ENCODE results near the gene KDELR3. TPM values are rescaled to one million over a fixed set of nuclear protein-coding genes. Genes with fewer than 3 reads are reported as not detected.
"Not testable (repeated sequence)": the region's sequence is repeated elsewhere in the genome, so short reads cannot be mapped to it uniquely, and the experiment has no call there.

The KDELR3 gene
- total RNA-seq, 2 experiments from 2014 or later = 0.57 to 0.77 TPM

GRCh38 chr22:38465673-38466490 is 2.0 kb upstream of the KDELR3 start:
- Mint-ChIP-seq H3K4me3 (no peak overlapping the region), H3K27me3 (ENCODE audit: low read depth) (peaks cover 63% of the 10 kb centered on the region), H3K27ac (no peak overlapping the region), H3K9me3 (no peaks in the 10 kb centered on the region), H3K4me1 (ENCODE audit: low read depth) (peaks cover 13% of the 10 kb centered on the region), H3K36me3 (ENCODE audit: low read depth) (no peaks in the 10 kb centered on the region)
- intact Hi-C loops (cut with micrococcal nuclease) = no loop called here
- CTCF ChIA-PET = no interaction called here
- no peak for DNase-seq

DNA sequence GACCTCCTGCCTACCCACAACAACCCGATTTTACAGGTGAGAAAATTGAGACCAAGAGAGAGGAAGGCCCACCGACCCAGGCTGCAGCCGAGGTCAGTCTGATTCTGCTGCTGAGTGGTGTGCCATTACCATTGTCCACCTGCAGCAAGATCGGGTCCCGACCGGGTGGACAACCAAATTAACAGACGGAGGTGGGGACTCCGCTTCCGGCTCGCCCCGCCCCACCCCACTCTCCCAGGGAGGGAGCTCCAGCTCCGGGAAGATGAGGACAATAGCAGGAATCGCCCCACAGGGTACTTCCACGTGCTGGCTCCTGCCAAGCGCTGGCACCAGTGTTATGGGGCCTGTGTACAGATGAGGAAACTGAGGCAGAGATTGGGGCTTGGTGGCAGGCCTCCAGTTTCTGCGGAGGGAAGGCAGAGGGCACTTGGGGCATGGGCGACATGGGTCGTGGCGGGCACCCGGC is 425 bp upstream of the KDELR3 start:
- H3K4me3 Mint-ChIP-seq = peak overlapping the region; percentile 62
- no peak overlapping the region for H3K27ac Mint-ChIP-seq

GRCh38 chr22:38468443-38469305 is 778 bp downstream of the KDELR3 start:
- no peaks in the 10 kb centered on the region for H3K9me3 Mint-ChIP-seq
- no peaks in the 10 kb centered on the region for H3K36me3 Mint-ChIP-seq (ENCODE audit: low read depth)
- CTCF ChIA-PET = no interaction called here
- peaks cover 8% of the 10 kb centered on the region for H3K4me1 Mint-ChIP-seq (ENCODE audit: low read depth)
- no peak for DNase-seq
- H3K4me3 Mint-ChIP-seq = peak overlapping the region; percentile 52
- intact Hi-C loops (cut with micrococcal nuclease) = no loop called here
- no peak overlapping the region for H3K27ac Mint-ChIP-seq
- H3K27me3 Mint-ChIP-seq (ENCODE audit: low read depth) = peaks cover 39% of the 10 kb centered on the region

More for the DNA sequence above, 425 bp upstream of the KDELR3 start:
- no peaks in the 10 kb centered on the region for H3K9me3 Mint-ChIP-seq
- DNase-seq = no peak
- intact Hi-C loops (cut with micrococcal nuclease) = no loop called here
- CTCF ChIA-PET = no interaction called here
- no peaks in the 10 kb centered on the region for H3K36me3 Mint-ChIP-seq (ENCODE audit: low read depth)
- peaks cover 49% of the 10 kb centered on the region for H3K27me3 Mint-ChIP-seq (ENCODE audit: low read depth)
- peaks cover 8% of the 10 kb centered on the region for H3K4me1 Mint-ChIP-seq (ENCODE audit: low read depth)

GRCh38 chr22:38469306-38469781 is 1.4 kb downstream of the KDELR3 start:
- Mint-ChIP-seq H3K4me1 (ENCODE audit: low read depth) (peaks cover 8% of the 10 kb centered on the region), H3K27me3 (ENCODE audit: low read depth) (peaks cover 32% of the 10 kb centered on the region), H3K36me3 (ENCODE audit: low read depth) (no peaks in the 10 kb centered on the region), H3K4me3 (no peak overlapping the region), H3K9me3 (no peaks in the 10 kb centered on the region), H3K27ac (no peak overlapping the region)
- no peak for DNase-seq
- CTCF ChIA-PET = interaction anchor here (0.7 kb wide), 1 partner anchor 11 kb away, joined by 4 read pairs; no protein-coding TSS in a partner anchor
- intact Hi-C loops (cut with micrococcal nuclease) = no loop called here

- H3K9me3 Mint-ChIP-seq; H3K4me3 Mint-ChIP-seq; DNase-seq; H3K4me1 Mint-ChIP-seq (ENCODE audit: low read depth); H3K27ac Mint-ChIP-seq; CTCF ChIA-PET; H3K36me3 Mint-ChIP-seq (ENCODE audit: low read depth); intact Hi-C loops (cut with micrococcal nuclease): not testable (repeated sequence)
- H3K27me3 Mint-ChIP-seq (ENCODE audit: low read depth) = peaks cover 28% of the 10 kb centered on the region
Observed at GRCh38 chr22:38470179-38470578, 2.3 kb downstream of the KDELR3 start.

- no peaks in the 10 kb centered on the region for H3K9me3 Mint-ChIP-seq
- H3K4me1 Mint-ChIP-seq (ENCODE audit: low read depth) = peaks cover 8% of the 10 kb centered on the region
- CTCF ChIA-PET = no interaction called here
- H3K27me3 Mint-ChIP-seq (ENCODE audit: low read depth) = peaks cover 18% of the 10 kb centered on the region
- no peaks in the 10 kb centered on the region for H3K36me3 Mint-ChIP-seq (ENCODE audit: low read depth)
- intact Hi-C loops (cut with micrococcal nuclease) = no loop called here
- DNase-seq = no peak
- H3K4me3 Mint-ChIP-seq = no peak overlapping the region
- H3K27ac Mint-ChIP-seq = peak overlapping the region; percentile 53
Observed at GRCh38 chr22:38471237-38471636, 3.3 kb downstream of the KDELR3 start.

- Mint-ChIP-seq H3K27ac (no peak overlapping the region), H3K36me3 (ENCODE audit: low read depth) (no peaks in the 10 kb centered on the region), H3K9me3 (no peaks in the 10 kb centered on the region), H3K27me3 (ENCODE audit: low read depth) (peaks cover 3% of the 10 kb centered on the region), H3K4me3 (no peak overlapping the region), H3K4me1 (ENCODE audit: low read depth) (no peaks in the 10 kb centered on the region)
- CTCF ChIA-PET = no interaction called here
- no peak for DNase-seq
- intact Hi-C loops (cut with micrococcal nuclease) = no loop called here
Observed at GRCh38 chr22:38474003-38474607, 6.2 kb downstream of the KDELR3 start.

- peak overlapping the region; percentile 16 for H3K27ac Mint-ChIP-seq
- H3K27me3 Mint-ChIP-seq (ENCODE audit: low read depth) = no peaks in the 10 kb centered on the region
- H3K4me1 Mint-ChIP-seq (ENCODE audit: low read depth) = peaks cover 2% of the 10 kb centered on the region
- H3K4me3 Mint-ChIP-seq = no peak overlapping the region
- CTCF ChIA-PET = interaction anchor here (1.2 kb wide), 1 partner anchor 18 kb away, joined by 3 read pairs; no protein-coding TSS in a partner anchor
- peaks cover 8% of the 10 kb centered on the region for H3K36me3 Mint-ChIP-seq (ENCODE audit: low read depth)
- intact Hi-C loops (cut with micrococcal nuclease) = no loop called here
- no peaks in the 10 kb centered on the region for H3K9me3 Mint-ChIP-seq
- no peak for DNase-seq
Observed at GRCh38 chr22:38477585-38477984, 9.7 kb downstream of the KDELR3 start.

DNA sequence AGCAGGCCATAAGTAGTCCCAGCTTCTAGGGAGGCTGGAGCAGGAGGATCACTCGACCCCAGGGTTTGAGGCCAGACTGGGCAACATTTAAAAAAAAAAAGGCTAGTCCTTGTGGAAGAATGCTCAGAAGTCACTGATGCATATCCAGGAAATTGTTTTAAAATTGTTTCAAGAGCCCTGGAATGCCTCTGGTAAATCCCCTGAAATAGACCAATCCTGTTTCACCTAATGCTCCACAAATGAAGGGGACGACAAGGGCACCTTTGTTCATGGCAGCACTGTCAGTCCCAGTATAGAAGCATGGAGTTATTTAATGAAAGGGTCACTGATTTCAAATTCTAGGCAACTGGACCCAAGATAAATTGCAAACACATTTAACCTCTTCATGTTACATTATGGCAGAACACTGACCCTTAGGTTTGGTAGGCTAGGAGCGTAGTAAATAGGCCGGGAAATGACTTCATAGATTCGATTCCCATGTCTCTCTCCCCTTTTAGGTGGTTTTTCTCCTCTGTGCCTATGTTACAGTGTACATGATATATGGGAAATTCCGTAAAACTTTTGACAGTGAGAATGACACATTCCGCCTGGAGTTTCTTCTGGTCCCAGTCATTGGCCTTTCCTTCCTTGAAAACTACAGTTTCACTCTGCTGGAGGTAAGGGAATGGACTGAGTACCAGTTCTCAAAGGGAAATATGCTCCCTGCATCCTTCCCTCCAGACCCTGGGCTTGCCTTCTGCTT is 11.4 kb downstream of the KDELR3 start:
- no peak for DNase-seq
- H3K27ac Mint-ChIP-seq = no peak overlapping the region
- H3K36me3 Mint-ChIP-seq (ENCODE audit: low read depth) = peaks cover 22% of the 10 kb centered on the region
- peaks cover 9% of the 10 kb centered on the region for H3K4me1 Mint-ChIP-seq (ENCODE audit: low read depth)
- intact Hi-C loops (cut with micrococcal nuclease) = no loop called here
- H3K9me3 Mint-ChIP-seq = no peaks in the 10 kb centered on the region
- H3K27me3 Mint-ChIP-seq (ENCODE audit: low read depth) = no peaks in the 10 kb centered on the region
- H3K4me3 Mint-ChIP-seq = no peak overlapping the region
- CTCF ChIA-PET = interaction anchor here (0.6 to 1.5 kb wide), 2 partner anchors 10 to 12 kb away, joined by 4 read pairs; no protein-coding TSS in a partner anchor

- H3K9me3 Mint-ChIP-seq = no peaks in the 10 kb centered on the region
- CTCF ChIA-PET = interaction anchor here (1.0 to 1.5 kb wide), 2 partner anchors 10 to 11 kb away, joined by 3 to 4 read pairs; no protein-coding TSS in a partner anchor
- no peak for DNase-seq
- H3K4me3 Mint-ChIP-seq = no peak overlapping the region
- intact Hi-C loops (cut with micrococcal nuclease) = no loop called here
- H3K36me3 Mint-ChIP-seq (ENCODE audit: low read depth) = peaks cover 37% of the 10 kb centered on the region
- no peak overlapping the region for H3K27ac Mint-ChIP-seq
- peaks cover 18% of the 10 kb centered on the region for H3K4me1 Mint-ChIP-seq (ENCODE audit: low read depth)
- H3K27me3 Mint-ChIP-seq (ENCODE audit: low read depth) = no peaks in the 10 kb centered on the region
Observed at GRCh38 chr22:38481162-38481870, 13.4 kb downstream of the KDELR3 start.

- no peak overlapping the region for H3K4me3 Mint-ChIP-seq
- no peak for DNase-seq
- H3K9me3 Mint-ChIP-seq = no peaks in the 10 kb centered on the region
- peaks cover 24% of the 10 kb centered on the region for H3K4me1 Mint-ChIP-seq (ENCODE audit: low read depth)
- intact Hi-C loops (cut with micrococcal nuclease) = no loop called here
- peak overlapping the region; percentile 25 for H3K27ac Mint-ChIP-seq
- peaks cover 43% of the 10 kb centered on the region for H3K36me3 Mint-ChIP-seq (ENCODE audit: low read depth)
- CTCF ChIA-PET = interaction anchor here (1.0 kb wide), 1 partner anchor 10 kb away, joined by 3 read pairs; no protein-coding TSS in a partner anchor
- no peaks in the 10 kb centered on the region for H3K27me3 Mint-ChIP-seq (ENCODE audit: low read depth)
Observed at GRCh38 chr22:38481871-38482332, 14.0 kb downstream of the KDELR3 start.

Measured in activated naive CD4-positive, alpha-beta T cell treated with anti-CD3 and anti-CD28 coated beads for 36 hours (primary cell).